Hepatocyte (in vitro differentiated cells): ENCODE measurements around the gene TELO2. TPM values are rescaled to one million over a fixed set of nuclear protein-coding genes. Genes with fewer than 3 reads are reported as not detected.

ENCODE experiments used
- DNase-seq: peaks from one replicate; pipeline ENCODE4 v3.0.0-alpha.2; 2016; ENCODE audit warnings: low spot score
- H2AFZ ChIP-seq: fragments of 200-600 bp; sonication (generic); 2 replicates; pipeline ENCODE4 v1.6.0; 2016; ENCODE audit warnings: antibody characterized with exemption, mild to moderate bottlenecking
- H3K27ac ChIP-seq: fragments of 200-600 bp; sonication (generic); 2 replicates; pipeline ENCODE4 v1.5.1; 2016; ENCODE audit warnings: mild to moderate bottlenecking
- H3K27me3 ChIP-seq: fragments of 200-600 bp; sonication (generic); 2 replicates; pipeline ENCODE4 v1.6.1; 2016
- H3K36me3 ChIP-seq: fragments of 200-600 bp; sonication (generic); replicated peaks from 2 replicates; pipeline ENCODE4 v1.5.1; 2016; ENCODE audit warnings: low read depth; ENCODE audit not compliant: insufficient read depth
- H3K4me1 ChIP-seq: fragments of 200-600 bp; sonication (generic); 2 replicates; pipeline ENCODE4 v1.5.1; 2016; ENCODE audit warnings: mild to moderate bottlenecking, moderate library complexity; ENCODE audit not compliant: insufficient read depth
- H3K4me2 ChIP-seq: fragments of 200-600 bp; sonication (generic); 2 replicates; pipeline ENCODE4 v1.6.0; 2016
- H3K4me3 ChIP-seq: fragments of 200-600 bp; sonication (generic); 2 replicates; pipeline ENCODE4 v1.5.1; 2016; ENCODE audit warnings: mild to moderate bottlenecking
- H3K79me2 ChIP-seq: fragments of 200-600 bp; sonication (generic); 2 replicates; pipeline ENCODE4 v1.6.0; 2017; ENCODE audit warnings: mild to moderate bottlenecking
- H3K9me2 ChIP-seq: fragments of 200-600 bp; sonication (generic); replicated peaks from 2 replicates; pipeline ENCODE4 v1.6.0; 2017; ENCODE audit warnings: mild to moderate bottlenecking; ENCODE audit not compliant: insufficient read depth
- H3K9me3 ChIP-seq: fragments of 200-600 bp; sonication (generic); 2 replicates; pipeline ENCODE4 v1.5.1; 2016; ENCODE audit warnings: low read depth, mild to moderate bottlenecking
- H4K20me1 ChIP-seq: fragments of 200-600 bp; sonication (generic); 2 replicates; pipeline ENCODE4 v1.6.0; 2016; ENCODE audit warnings: mild to moderate bottlenecking; ENCODE audit not compliant: insufficient read depth, poor library complexity, severe bottlenecking
- CTCF ChIP-seq: fragments of 200-600 bp; sonication (generic); IDR thresholded peaks from 2 replicates; pipeline ENCODE4 v1.5.1; 2016; ENCODE audit warnings: antibody characterized with exemption, mild to moderate bottlenecking; ENCODE audit not compliant: poor library complexity
- EZH2 ChIP-seq: fragments of 200-600 bp; sonication (generic); IDR thresholded peaks from 2 replicates; pipeline ENCODE4 v1.6.1; 2016; ENCODE audit warnings: antibody characterized with exemption, mild to moderate bottlenecking, borderline replicate concordance
- EZH2phosphoT487 ChIP-seq: fragments of 200-600 bp; sonication (generic); IDR thresholded peaks from one replicate; pipeline ENCODE4 v1.6.1; 2018; ENCODE audit warnings: antibody characterized with exemption, mild to moderate bottlenecking, low read depth, moderate library complexity; ENCODE audit not compliant: unreplicated experiment, severe bottlenecking
- WGBS: methylation state at CpG from one replicate; pipeline ENCODE4 v1.1.6; 2016; ENCODE audit warnings: low lambda C conversion rate; ENCODE audit errors: missing lambda C conversion rate; 5-methylcytosine and 5-hydroxymethylcytosine counted together
- polyA plus RNA-seq: library from polyadenylated mRNA; unstranded; fragments of >200 nt; fragmentation: Nextera tagmentation; extraction: Ambion mirVana; gene quantifications from 2 replicates; pipeline ENCODE4 v1.2.1, GENCODE V29; 2016
- total RNA-seq: library from RNA; depleted of rRNA; stranded (reverse); fragments of >200 nt; gene quantifications from 2 replicates; pipeline ENCODE4 v1.2.3, GENCODE V29; 2014

TELO2 gene
- total and polyA plus RNA-seq, 2 experiments from 2014 or later: 22.8 to 50.9 TPM

- Histone ChIP-seq H2AFZ (no peak overlapping the region), H4K20me1 (no peaks in the 10 kb centered on the region), H3K4me3 (no peak overlapping the region), H3K79me2 (no peaks in the 10 kb centered on the region), H3K9me3 (no peaks in the 10 kb centered on the region), H3K4me2 (no peak overlapping the region), H3K9me2 (no peaks in the 10 kb centered on the region), H3K27ac (no peak overlapping the region), H3K4me1 (no peaks in the 10 kb centered on the region), H3K27me3 (no peaks in the 10 kb centered on the region), H3K36me3 (no peaks in the 10 kb centered on the region)
- 85% methylated on average over 10 of the region's 10 CpGs for WGBS
- TF ChIP-seq EZH2phosphoT487 (no peak), CTCF (no peak), EZH2 (no peak)
- DNase-seq: no peak
Measured at GRCh38 chr16:1510272-1510671, 17.1 kb downstream of the TELO2 start.

GRCh38 chr16:1510941-1511351 is 17.8 kb downstream of the TELO2 start:
- Histone ChIP-seq H3K27ac (no peak overlapping the region), H3K9me3 (no peaks in the 10 kb centered on the region), H4K20me1 (no peaks in the 10 kb centered on the region), H3K36me3 (no peaks in the 10 kb centered on the region), H3K4me3 (no peak overlapping the region), H3K27me3 (no peaks in the 10 kb centered on the region), H3K4me2 (no peak overlapping the region), H3K79me2 (no peaks in the 10 kb centered on the region), H3K4me1 (no peaks in the 10 kb centered on the region), H3K9me2 (no peaks in the 10 kb centered on the region), H2AFZ (no peak overlapping the region)
- 95% methylated on average over 26 of the region's 26 CpGs for WGBS
- TF ChIP-seq CTCF: no peak
- no peak for TF ChIP-seq EZH2
- TF ChIP-seq EZH2phosphoT487: no peak
- DNase-seq: no peak

GRCh38 chr16:1511662-1512569 is 18.8 kb downstream of the TELO2 start:
- 88% methylated on average over 23 of the region's 30 CpGs for WGBS
- no peaks in the 10 kb centered on the region for H4K20me1 ChIP-seq

More at GRCh38 chr16:1511662-1512569, 18.8 kb downstream of the TELO2 start:
- no peak for DNase-seq
- no peaks in the 10 kb centered on the region for H3K27me3 ChIP-seq
- H3K4me1 ChIP-seq: no peaks in the 10 kb centered on the region
- no peaks in the 10 kb centered on the region for H3K9me2 ChIP-seq
- no peaks in the 10 kb centered on the region for H3K36me3 ChIP-seq
- no peak overlapping the region for H3K27ac ChIP-seq
- no peaks in the 10 kb centered on the region for H3K9me3 ChIP-seq
- no peak overlapping the region for H3K4me2 ChIP-seq
- H3K79me2 ChIP-seq: no peaks in the 10 kb centered on the region
- no peak overlapping the region for H3K4me3 ChIP-seq
- no peak for TF ChIP-seq EZH2
- TF ChIP-seq CTCF: no peak
- no peak overlapping the region for H2AFZ ChIP-seq
